ENCODE measurements around the gene HOXB13. TPM values are rescaled to one million over a fixed set of nuclear protein-coding genes. Genes with fewer than 3 reads are reported as not detected.

The HOXB13 gene
- total and polyA plus RNA-seq, 10 donors: 0.02 TPM; not detected in 9

DNA sequence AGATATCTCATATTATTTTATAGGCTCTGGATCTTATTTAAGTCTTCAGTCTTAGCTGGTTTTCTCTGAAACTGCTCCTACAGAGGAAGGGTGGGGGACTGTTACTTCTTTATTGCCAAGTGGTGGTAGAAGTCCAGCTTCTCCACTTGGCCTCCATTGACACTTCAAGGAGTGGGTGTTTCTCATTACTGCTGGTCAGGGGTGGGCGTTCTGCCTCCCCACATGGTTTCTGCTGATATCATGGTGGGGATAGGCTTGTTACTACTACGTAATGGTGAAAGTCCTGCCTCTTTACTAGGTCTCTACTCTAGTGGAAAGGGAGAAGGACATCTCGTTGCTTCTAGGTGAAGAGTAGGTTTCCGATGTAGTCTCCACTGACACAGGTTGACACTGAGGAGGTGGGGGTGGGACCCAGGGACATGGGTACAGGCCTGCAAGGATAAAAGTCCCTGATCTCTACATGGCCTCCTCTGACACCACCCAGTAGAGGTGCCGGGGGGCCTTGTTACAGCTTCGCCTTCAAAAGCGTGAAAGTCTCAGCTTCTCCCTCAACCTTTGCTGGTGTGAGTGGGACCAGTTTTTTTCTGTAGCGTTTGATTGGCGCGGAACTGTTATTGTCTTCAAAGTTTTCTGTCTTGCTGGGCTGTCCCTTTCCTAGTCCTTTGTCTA, 26.6 kb downstream of the HOXB13 start:
- no peak overlapping the region for H3K27ac ChIP-seq
- H3K4me3 ChIP-seq: no peak overlapping the region
- intact Hi-C loops (cut with DNase I; ENCODE audit: low total_unique reads): no loop called here
- DNase-seq: no peak
- WGBS, 5 donors: 87 to 95% (median 88%) methylated on average over 10 of the region's 10 CpGs
- no peaks in the 10 kb centered on the region for H3K36me3 ChIP-seq
- TF ChIP-seq, protein P1, sequence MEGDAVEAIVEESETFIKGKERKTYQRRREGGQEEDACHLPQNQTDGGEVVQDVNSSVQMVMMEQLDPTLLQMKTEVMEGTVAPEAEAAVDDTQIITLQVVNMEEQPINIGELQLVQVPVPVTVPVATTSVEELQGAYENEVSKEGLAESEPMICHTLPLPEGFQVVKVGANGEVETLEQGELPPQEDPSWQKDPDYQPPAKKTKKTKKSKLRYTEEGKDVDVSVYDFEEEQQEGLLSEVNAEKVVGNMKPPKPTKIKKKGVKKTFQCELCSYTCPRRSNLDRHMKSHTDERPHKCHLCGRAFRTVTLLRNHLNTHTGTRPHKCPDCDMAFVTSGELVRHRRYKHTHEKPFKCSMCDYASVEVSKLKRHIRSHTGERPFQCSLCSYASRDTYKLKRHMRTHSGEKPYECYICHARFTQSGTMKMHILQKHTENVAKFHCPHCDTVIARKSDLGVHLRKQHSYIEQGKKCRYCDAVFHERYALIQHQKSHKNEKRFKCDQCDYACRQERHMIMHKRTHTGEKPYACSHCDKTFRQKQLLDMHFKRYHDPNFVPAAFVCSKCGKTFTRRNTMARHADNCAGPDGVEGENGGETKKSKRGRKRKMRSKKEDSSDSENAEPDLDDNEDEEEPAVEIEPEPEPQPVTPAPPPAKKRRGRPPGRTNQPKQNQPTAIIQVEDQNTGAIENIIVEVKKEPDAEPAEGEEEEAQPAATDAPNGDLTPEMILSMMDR (IDR thresholded peaks at IDR 0.05 in 8 of 11, conservative IDR thresholded peaks at IDR 0.05 in 3 of 11): no peak
- no peak for TF ChIP-seq POLR2A (IDR thresholded peaks at IDR 0.05)
- no peaks in the 10 kb centered on the region for H3K9me3 ChIP-seq
- H3K4me1 ChIP-seq: no peaks in the 10 kb centered on the region
- H3K27me3 ChIP-seq (replicated peaks in 1 of 7): peaks cover 0 to 100% (median 42%) of the 10 kb centered on the region in 7 donors

DNA sequence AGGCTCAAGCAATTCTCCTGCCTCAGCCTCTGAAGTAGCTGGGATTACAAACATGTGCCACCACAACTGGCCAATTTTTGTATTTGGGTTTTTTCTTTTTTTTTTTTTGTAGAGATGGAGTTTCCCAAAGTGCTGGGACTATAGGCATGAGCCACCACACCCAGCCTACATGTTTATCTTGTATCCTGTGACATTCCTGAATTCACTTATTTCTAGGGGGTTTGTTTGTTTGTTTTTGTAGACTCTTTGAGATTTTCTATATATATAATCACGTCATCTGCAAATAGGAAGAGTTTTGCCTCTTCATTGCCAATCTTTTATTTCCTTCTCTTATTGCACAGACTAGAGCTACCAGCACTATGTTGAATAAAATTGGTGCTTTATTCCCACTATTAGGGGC, 35.4 kb downstream of the HOXB13 start:
- H3K4me3 ChIP-seq: no peak overlapping the region
- no peak for TF ChIP-seq POLR2A (IDR thresholded peaks at IDR 0.05)
- TF ChIP-seq, protein P1 (IDR thresholded peaks at IDR 0.05 in 8 of 11, conservative IDR thresholded peaks at IDR 0.05 in 3 of 11): no peak
- no peak for TF ChIP-seq POLR2AphosphoS5 (IDR thresholded peaks at IDR 0.05)
- peaks cover 0 to 63% (median 26%) of the 10 kb centered on the region in 7 donors for H3K27me3 ChIP-seq (replicated peaks in 1 of 7)
- intact Hi-C loops (cut with DNase I; ENCODE audit: low total_unique reads): no loop called here
- no peaks in the 10 kb centered on the region for H3K4me1 ChIP-seq
- H3K36me3 ChIP-seq: no peaks in the 10 kb centered on the region
- peaks cover 0 to 10% (median 7%) of the 10 kb centered on the region in 8 donors for H3K9me3 ChIP-seq
- no peak for DNase-seq
- H3K27ac ChIP-seq: no peak overlapping the region
- 38 to 69% (median 43%) methylated on average over 1 of the region's 1 CpG for WGBS, 5 donors

- WGBS, 5 donors: 86 to 97% (median 93%) methylated on average over 1 of the region's 1 CpG
- TF ChIP-seq POLR2A (IDR thresholded peaks at IDR 0.05) (no peak), POLR2AphosphoS5 (IDR thresholded peaks at IDR 0.05) (no peak)
- TF ChIP-seq, protein P1 (IDR thresholded peaks at IDR 0.05 in 8 of 11, conservative IDR thresholded peaks at IDR 0.05 in 3 of 11): no peak
- no peak for DNase-seq
- Histone ChIP-seq H3K36me3 (no peaks in the 10 kb centered on the region), H3K27me3 (replicated peaks in 1 of 7) (peaks cover 0 to 61% (median 17%) of the 10 kb centered on the region in 7 donors), H3K9me3 (peaks cover 0 to 10% (median 7%) of the 10 kb centered on the region in 8 donors), H3K27ac (no peak overlapping the region), H3K4me3 (no peak overlapping the region), H3K4me1 (no peaks in the 10 kb centered on the region)
- intact Hi-C loops (cut with DNase I; ENCODE audit: low total_unique reads): no loop called here
Measured at GRCh38 chr17:48692049-48692448, 36.5 kb downstream of the HOXB13 start.

DNA sequence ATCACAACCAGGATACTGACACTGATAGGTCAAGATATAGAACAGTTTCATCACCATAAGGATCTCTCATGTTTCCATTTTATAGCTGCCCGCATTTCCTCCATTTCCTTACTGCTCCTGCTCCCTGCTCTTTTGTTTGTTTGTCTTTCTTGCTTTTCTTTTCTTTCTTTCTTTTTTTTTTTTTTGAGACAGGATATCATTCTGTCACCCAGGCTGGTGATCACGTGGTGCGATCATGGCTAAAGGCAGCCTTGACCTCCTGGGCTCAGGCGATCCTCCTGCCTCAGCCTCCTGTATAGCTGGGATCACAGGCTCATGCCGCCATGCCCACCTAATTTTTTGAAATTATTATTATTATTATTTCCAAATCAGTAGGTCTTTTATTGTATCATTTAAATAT, 37.9 kb downstream of the HOXB13 start:
- H3K9me3 ChIP-seq: peaks cover 0 to 10% (median 7%) of the 10 kb centered on the region in 8 donors
- H3K36me3 ChIP-seq: no peaks in the 10 kb centered on the region
- H3K27me3 ChIP-seq (replicated peaks in 1 of 7): peaks cover 0 to 47% (median 8%) of the 10 kb centered on the region in 7 donors
- no peak overlapping the region for H3K4me3 ChIP-seq
- H3K27ac ChIP-seq: no peak overlapping the region
- DNase-seq: no peak
- intact Hi-C loops (cut with DNase I; ENCODE audit: low total_unique reads): no loop called here
- H3K4me1 ChIP-seq: no peaks in the 10 kb centered on the region
- 82 to 89% (median 87%) methylated on average over 5 of the region's 5 CpGs for WGBS, 5 donors
- TF ChIP-seq, protein P1 (IDR thresholded peaks at IDR 0.05 in 8 of 11, conservative IDR thresholded peaks at IDR 0.05 in 3 of 11): no peak
